Ovary (tissue), 3 donors: ENCODE results near the gene PADI1.

Source experiments
- CTCF ChIP-seq, 3 donors: fragments of 450-650 bp in 2 of 3; fragments of 200-600 bp in 1 of 3; IDR thresholded peaks; one replicate each; pipeline versions ENCODE4 v1.5.1 to v1.8.0; 2016 to 2022; ENCODE audit warnings: antibody characterized with exemption in 3 of 3, mild to moderate bottlenecking in 1 of 3
- EP300 ChIP-seq: sonication (generic); formaldehyde crosslinking; IDR thresholded peaks from one replicate; pipeline ENCODE4 v1.6.1; 2017; ENCODE audit warnings: antibody characterized with exemption
- POLR2A ChIP-seq: fragments of 450-650 bp; IDR thresholded peaks from one replicate; pipeline ENCODE4 v1.6.1; 2017; ENCODE audit warnings: antibody characterized with exemption, mild to moderate bottlenecking, moderate library complexity
- donor health status: DM: no; HTN: no; CAD: no.

GRCh38 chr1:17163789-17164666 is 40.9 kb upstream of the PADI1 start:
- TF ChIP-seq CTCF (IDR thresholded peaks at IDR 0.05) (no peak), POLR2A (no peak), EP300 (no peak)
